GM23338 (cell line): ENCODE results near the gene TMEM207. TPM values are rescaled to one million over a fixed set of nuclear protein-coding genes. Genes with fewer than 3 reads are reported as not detected.

Experiments used
- ATAC-seq: fragments of 200-7000 bp; cut with Tn5 transposase; 3 replicates; pipeline ENCODE4 v1.9.1; 2020
- DNase-seq: peaks from one replicate; pipeline ENCODE4 v3.0.0-alpha.2; 2015; ENCODE audit warnings: low spot score
- H2AFZ ChIP-seq: fragments of 200-600 bp; sonication (generic); 2 replicates; pipeline ENCODE4 v1.8.0; 2016; ENCODE audit warnings: antibody characterized with exemption, mild to moderate bottlenecking, moderate library complexity
- H3F3A ChIP-seq: fragments of 200-600 bp; sonication (generic); replicated peaks from 2 replicates; pipeline ENCODE4 v1.8.0; 2017; ENCODE audit warnings: antibody characterized with exemption, mixed run types, low read depth
- H3K27ac ChIP-seq: fragments of 200-600 bp; sonication (generic); 2 replicates; pipeline ENCODE4 v1.6.1; 2016; ENCODE audit warnings: low read depth
- H3K27me3 ChIP-seq: fragments of 200-600 bp; sonication (generic); 2 replicates; pipeline ENCODE4 v1.8.0; 2016; ENCODE audit warnings: mild to moderate bottlenecking, mixed run types, moderate library complexity; ENCODE audit not compliant: insufficient read depth
- H3K36me3 ChIP-seq: fragments of 200-600 bp; sonication (generic); 2 replicates; pipeline ENCODE4 v1.8.0; 2016; ENCODE audit warnings: mild to moderate bottlenecking; ENCODE audit not compliant: insufficient read depth
- H3K4me1 ChIP-seq: fragments of 200-600 bp; sonication (generic); 2 replicates; pipeline ENCODE4 v1.8.0; 2016; ENCODE audit warnings: mild to moderate bottlenecking, moderate library complexity; ENCODE audit not compliant: insufficient read depth
- H3K4me2 ChIP-seq: fragments of 200-600 bp; sonication (generic); 2 replicates; pipeline ENCODE4 v1.7.1; 2017; ENCODE audit warnings: mixed run types
- H3K4me3 ChIP-seq: fragments of 200-600 bp; sonication (generic); 2 replicates; pipeline ENCODE4 v1.6.1; 2016; ENCODE audit warnings: mixed run types
- H3K79me2 ChIP-seq: fragments of 200-600 bp; sonication (generic); replicated peaks from 2 replicates; pipeline ENCODE4 v1.8.0; 2017; ENCODE audit warnings: mild to moderate bottlenecking; ENCODE audit not compliant: insufficient read depth
- H3K9me2 ChIP-seq: fragments of 200-600 bp; sonication (generic); 2 replicates; pipeline ENCODE4 v1.8.0; 2017; ENCODE audit not compliant: insufficient read depth
- H4K20me1 ChIP-seq: fragments of 200-600 bp; sonication (generic); replicated peaks from 2 replicates; pipeline ENCODE4 v1.8.0; 2017; ENCODE audit warnings: mild to moderate bottlenecking; ENCODE audit not compliant: insufficient read depth
- H3K27ac Mint-ChIP-seq: 2 replicates; pipeline ENCODE4 v1.8.0; 2020; ENCODE audit warnings: inconsistent platforms, mild to moderate bottlenecking, moderate library complexity, mixed read lengths
- H3K27me3 Mint-ChIP-seq: 3 replicates; pipeline ENCODE4 v1.8.0; 2022; ENCODE audit warnings: low read depth, mild to moderate bottlenecking, moderate library complexity, mixed read lengths, inconsistent platforms; ENCODE audit not compliant: insufficient read depth, poor library complexity
- H3K36me3 Mint-ChIP-seq: 3 replicates; pipeline ENCODE4 v1.8.0; 2021; ENCODE audit warnings: low read depth, mild to moderate bottlenecking, inconsistent platforms, moderate library complexity, mixed read lengths
- H3K4me1 Mint-ChIP-seq: 3 replicates; pipeline ENCODE4 v1.8.0; 2020; ENCODE audit warnings: mild to moderate bottlenecking, inconsistent platforms, mixed read lengths
- H3K4me3 Mint-ChIP-seq: 3 replicates; pipeline ENCODE4 v1.8.0; 2021; ENCODE audit warnings: moderate library complexity, mild to moderate bottlenecking, inconsistent platforms, mixed read lengths
- H3K9me3 Mint-ChIP-seq: 3 replicates; pipeline ENCODE4 v1.8.0; 2020; ENCODE audit warnings: moderate library complexity, mild to moderate bottlenecking, inconsistent platforms, mixed read lengths
- CREB1 ChIP-seq: fragments of 250-450 bp; sonication (Bioruptor Pico); IDR thresholded peaks from 2 replicates; pipeline ENCODE4 v1.5.0; 2020; ENCODE audit warnings: low read depth, mild to moderate bottlenecking, moderate library complexity
- CTCF ChIP-seq, 2 experiments: fragments of 200-600 bp in 1 of 2; sonication (generic) in 1 of 2; conservative IDR thresholded peaks; 2 replicates each; pipeline versions ENCODE4 v1.5.1 to v1.6.1; 2016 to 2017; ENCODE audit warnings: antibody characterized with exemption in 2 of 2, low read depth in 2 of 2, mild to moderate bottlenecking in 2 of 2, moderate library complexity in 1 of 2
- ETS1 ChIP-seq: IDR thresholded peaks from 2 replicates; pipeline ENCODE4 v1.6.1; 2016; ENCODE audit warnings: antibody characterized with exemption
- EZH2 ChIP-seq: fragments of 200-600 bp; sonication (generic); IDR thresholded peaks from one replicate; pipeline ENCODE4 v1.8.0; 2017; ENCODE audit warnings: antibody characterized with exemption, mild to moderate bottlenecking, low read depth; ENCODE audit not compliant: unreplicated experiment
- EZH2phosphoT487 ChIP-seq: fragments of 200-600 bp; sonication (generic); IDR thresholded peaks from one replicate; pipeline ENCODE4 v1.8.1; 2018; ENCODE audit warnings: antibody characterized with exemption; ENCODE audit not compliant: unreplicated experiment
- JUNB ChIP-seq: IDR thresholded peaks from one replicate; pipeline ENCODE4 v1.6.1; 2016; ENCODE audit warnings: antibody characterized with exemption; ENCODE audit not compliant: unreplicated experiment
- NANOG ChIP-seq: IDR thresholded peaks from 2 replicates; pipeline ENCODE4 v1.6.1; 2016; ENCODE audit warnings: antibody characterized with exemption, borderline replicate concordance
- POLR2AphosphoS5 ChIP-seq: IDR thresholded peaks from 2 replicates; pipeline ENCODE4 v1.6.1; 2016; ENCODE audit warnings: antibody characterized with exemption, low read depth
- REST ChIP-seq: IDR thresholded peaks from one replicate; pipeline ENCODE4 v1.6.1; 2018; ENCODE audit warnings: antibody characterized with exemption; ENCODE audit not compliant: unreplicated experiment
- STAT1 ChIP-seq: IDR thresholded peaks from one replicate; pipeline ENCODE4 v1.6.1; 2016; ENCODE audit warnings: antibody characterized with exemption; ENCODE audit not compliant: unreplicated experiment
- ZNF331 ChIP-seq: fragments of 250-450 bp; sonication (Bioruptor Pico); IDR thresholded peaks from 2 replicates; pipeline ENCODE4 v1.5.0; 2020; ENCODE audit warnings: low read depth, mild to moderate bottlenecking, moderate library complexity
- ZNF462 ChIP-seq: fragments of 250-450 bp; sonication (Bioruptor Pico); IDR thresholded peaks from 2 replicates; pipeline ENCODE4 v1.5.0; 2020; ENCODE audit warnings: mild to moderate bottlenecking, moderate library complexity
- polyA plus RNA-seq: library from polyadenylated mRNA; unstranded; fragments of >200 nt; fragmentation: Nextera tagmentation; extraction: Ambion mirVana; gene quantifications from 2 replicates; pipeline ENCODE4 v1.2.1, GENCODE V29; 2016
- total RNA-seq: library from RNA; depleted of rRNA; stranded (reverse); fragments of >200 nt; shearing (Covaris generic); gene quantifications from 2 replicates; pipeline ENCODE4 v1.2.3, GENCODE V29; 2014

Gene TMEM207
- total and polyA plus RNA-seq, 2 experiments from 2014 or later: not detected

- TF ChIP-seq ETS1: no peak
- no peak for TF ChIP-seq EZH2
- no peak for TF ChIP-seq REST
- TF ChIP-seq NANOG: no peak
- TF ChIP-seq JUNB: no peak
- TF ChIP-seq POLR2AphosphoS5: no peak
- no peak for TF ChIP-seq EZH2phosphoT487
Measured at GRCh38 chr3:190444576-190445145, 5.0 kb downstream of the TMEM207 start (continued).

GRCh38 chr3:190444006-190444405, 5.7 kb downstream of the TMEM207 start:
- Histone ChIP-seq H3K36me3 (no peaks in the 10 kb centered on the region), H3K4me2 (no peak overlapping the region), H4K20me1 (no peaks in the 10 kb centered on the region), H3K27me3 (no peaks in the 10 kb centered on the region), H3K9me2 (peaks cover 7% of the 10 kb centered on the region; the same call in 1 of the 2 replicates), H3F3A (no peaks in the 10 kb centered on the region), H2AFZ (no peak overlapping the region), H3K79me2 (no peaks in the 10 kb centered on the region), H3K4me1 (peaks cover 3% of the 10 kb centered on the region; the same call in 1 of the 2 replicates), H3K27ac (no peak overlapping the region), H3K4me3 (no peak overlapping the region)
- Mint-ChIP-seq H3K4me3 (no peak overlapping the region), H3K27ac (no peak overlapping the region), H3K4me1 (no peaks in the 10 kb centered on the region), H3K9me3 (0 out of 3 replicates have a peak, but pooled peaks cover 2% of the 10 kb centered on the region), H3K27me3 (no peaks in the 10 kb centered on the region), H3K36me3 (no peaks in the 10 kb centered on the region)
- ATAC-seq (no peak), DNase-seq (no peak)
- TF ChIP-seq ZNF331 (CRISPR knock-in tag) (no peak), ZNF462 (CRISPR knock-in tag) (no peak), STAT1 (no peak), EZH2phosphoT487 (no peak), JUNB (no peak), NANOG (no peak), CREB1 (no peak), EZH2 (no peak), CTCF (conservative IDR thresholded peaks at IDR 0.05; ENCODE audit: low read depth in 2 of 2) (no peak)
